Thoracic aorta (tissue), 2 donors: ENCODE results near the gene GJB3. TPM values are rescaled to one million over a fixed set of nuclear protein-coding genes. Genes with fewer than 3 reads are reported as not detected.
"Not testable (repeated sequence)": the region's sequence is repeated elsewhere in the genome, so short reads cannot be mapped to it uniquely, and the experiment has no call there.

Experiments
- ATAC-seq: fragments of 150-250 bp; one replicate; pipeline ENCODE4 v1.8.0; 2017; ENCODE audit warnings: low read depth; ENCODE audit not compliant: insufficient number of reproducible peaks, low FRiP score
- DNase-seq: peaks from one replicate; pipeline ENCODE4 v3.0.0-alpha.2; 2020; ENCODE audit warnings: low spot score
- H3K27ac ChIP-seq, 2 donors: fragments of 200-600 bp; sonication (generic); 1 replicate in 1 of 2; 2 replicates in 1 of 2; pipeline ENCODE4 v1.5.1; 2016; ENCODE audit warnings: mild to moderate bottlenecking in 2 of 2, moderate library complexity in 2 of 2
- H3K27me3 ChIP-seq: fragments of 200-600 bp; sonication (generic); replicated peaks from 2 replicates; pipeline ENCODE4 v1.6.0; 2016; ENCODE audit warnings: mild to moderate bottlenecking; ENCODE audit not compliant: insufficient read depth
- H3K36me3 ChIP-seq: fragments of 200-600 bp; sonication (generic); one replicate; pipeline ENCODE4 v1.5.1; 2016
- H3K4me1 ChIP-seq, 2 donors: fragments of 200-600 bp; sonication (generic); 1 replicate in 1 of 2; 2 replicates in 1 of 2; pipeline versions ENCODE4 v1.5.1 to v1.6.0; 2016; ENCODE audit warnings: low read depth in 2 of 2, mild to moderate bottlenecking in 1 of 2; ENCODE audit not compliant: control insufficient read depth in 1 of 2
- H3K4me3 ChIP-seq: fragments of 200-600 bp; sonication (generic); 2 replicates; pipeline ENCODE4 v1.5.1; 2016; ENCODE audit warnings: mild to moderate bottlenecking
- H3K9me3 ChIP-seq: fragments of 200-600 bp; sonication (generic); 2 replicates; pipeline ENCODE4 v1.5.1; 2016
- CTCF ChIP-seq: fragments of 200-600 bp; sonication (generic); IDR thresholded peaks from one replicate; pipeline ENCODE4 v1.5.1; 2019; ENCODE audit warnings: antibody characterized with exemption
- total RNA-seq, 2 donors: library from RNA; depleted of rRNA; stranded (reverse); fragments of >200 nt; gene quantifications; one replicate each; pipeline versions ENCODE4 v1.1.0 to v1.2.3, GENCODE V29; 2016

Gene GJB3
- total RNA-seq, 2 donors from 2014 or later, result 0.28 to 0.54 TPM

- no peaks in the 10 kb centered on the region for H3K9me3 ChIP-seq
- H3K4me3 ChIP-seq, result peak overlapping the region; percentile 12
- DNase-seq (no peak), ATAC-seq (no peak)
- H3K27me3 ChIP-seq, result no peaks in the 10 kb centered on the region
- peak overlapping the region; percentile 27 to 68 for H3K27ac ChIP-seq
- no peak for TF ChIP-seq CTCF
- no peaks in the 10 kb centered on the region for H3K36me3 ChIP-seq
- peaks cover 27 to 32% of the 10 kb centered on the region in 2 donors for H3K4me1 ChIP-seq
Measured at GRCh38 chr1:34816778-34817177, 35.8 kb downstream of the GJB3 start.

- not testable (repeated sequence) for H3K36me3 ChIP-seq, H3K27me3 ChIP-seq, ATAC-seq
Measured at GRCh38 chr1:34818862-34819261, 37.8 kb downstream of the GJB3 start.

GRCh38 chr1:34822202-34822601, 41.2 kb downstream of the GJB3 start:
- Histone ChIP-seq H3K36me3 (no peaks in the 10 kb centered on the region), H3K27ac (no peak overlapping the region), H3K9me3 (no peaks in the 10 kb centered on the region), H3K4me3 (no peak overlapping the region), H3K27me3 (no peaks in the 10 kb centered on the region), H3K4me1 (peaks cover 9 to 34% of the 10 kb centered on the region in 2 donors)
- ATAC-seq (no peak), DNase-seq (no peak)
- TF ChIP-seq CTCF, result no peak

More at GRCh38 chr1:34818862-34819261, 37.8 kb downstream of the GJB3 start:
- not testable (repeated sequence) for H3K27ac ChIP-seq, H3K4me3 ChIP-seq, H3K9me3 ChIP-seq, DNase-seq
- H3K4me1 ChIP-seq, result peaks cover 27 to 32% of the 10 kb centered on the region in 2 donors

- H3K4me3 ChIP-seq, result peak overlapping the region; percentile 43
- H3K9me3 ChIP-seq, result no peaks in the 10 kb centered on the region
- TF ChIP-seq CTCF, result no peak
- peaks cover 14 to 48% of the 10 kb centered on the region in 2 donors for H3K4me1 ChIP-seq
- peak overlapping the region; percentile 60 to 81 for H3K27ac ChIP-seq
- no peaks in the 10 kb centered on the region for H3K36me3 ChIP-seq
- no peak for DNase-seq
- no peak for ATAC-seq
- H3K27me3 ChIP-seq, result no peaks in the 10 kb centered on the region
Measured at GRCh38 chr1:34824817-34825454, 43.9 kb downstream of the GJB3 start.

GRCh38 chr1:34825455-34826091, 44.6 kb downstream of the GJB3 start:
- no peaks in the 10 kb centered on the region for H3K9me3 ChIP-seq
- H3K27ac ChIP-seq, result peak overlapping the region; percentile 60 to 81
- peak overlapping the region; percentile 43 for H3K4me3 ChIP-seq
- DNase-seq (no peak), ATAC-seq (no peak)
- no peaks in the 10 kb centered on the region for H3K36me3 ChIP-seq
- no peak for TF ChIP-seq CTCF
- H3K27me3 ChIP-seq, result no peaks in the 10 kb centered on the region
- H3K4me1 ChIP-seq, result peaks cover 14 to 50% of the 10 kb centered on the region in 2 donors
